Measurements from ENCODE around the gene NTMT1.
"Not testable (repeated sequence)": the region's sequence is repeated elsewhere in the genome, so short reads cannot be mapped to it uniquely, and the experiment has no call there.

The NTMT1 gene

GRCh38 chr9:129632460-129632859 is 6.5 kb downstream of the NTMT1 start:
- no peak overlapping the region for H3K4me3 ChIP-seq (ENCODE audit: low read depth, low read length)
- no peak for DNase-seq (ENCODE audit: low read depth)
- TF ChIP-seq CTCF (IDR thresholded peaks at IDR 0.05; ENCODE audit: control insufficient read depth, extremely low read depth, insufficient read depth): no peak

- H3K4me3 ChIP-seq (ENCODE audit: low read depth, low read length): no peak overlapping the region
- TF ChIP-seq CTCF (IDR thresholded peaks at IDR 0.05; ENCODE audit: control insufficient read depth, extremely low read depth, insufficient read depth): no peak
- DNase-seq (ENCODE audit: low read depth): no peak
These were observed 7.2 kb downstream of the NTMT1 start for GRCh38 chr9:129633207-129633606.

- DNase-seq (ENCODE audit: low read depth): no peak
- TF ChIP-seq CTCF (IDR thresholded peaks at IDR 0.05; ENCODE audit: control insufficient read depth, extremely low read depth, insufficient read depth): no peak
These were observed 7.9 kb downstream of the NTMT1 start for GRCh38 chr9:129633848-129634247.

GRCh38 chr9:129635099-129636065 is 9.4 kb downstream of the NTMT1 start:
- no peak for DNase-seq (ENCODE audit: low read depth)
- TF ChIP-seq CTCF (IDR thresholded peaks at IDR 0.05; ENCODE audit: control insufficient read depth, extremely low read depth, insufficient read depth): no peak
- H3K4me3 ChIP-seq (ENCODE audit: low read depth, low read length): no peak overlapping the region

More at GRCh38 chr9:129633848-129634247, 7.9 kb downstream of the NTMT1 start:
- no peak overlapping the region for H3K4me3 ChIP-seq (ENCODE audit: low read depth, low read length)

GRCh38 chr9:129636343-129636742 is 10.4 kb downstream of the NTMT1 start:
- DNase-seq (ENCODE audit: low read depth): not testable (repeated sequence)

GRCh38 chr9:129637102-129637501 is 11.1 kb downstream of the NTMT1 start:
- no peak for TF ChIP-seq CTCF (IDR thresholded peaks at IDR 0.05; ENCODE audit: control insufficient read depth, extremely low read depth, insufficient read depth)
- no peak overlapping the region for H3K4me3 ChIP-seq (ENCODE audit: low read depth, low read length)

More at GRCh38 chr9:129636343-129636742, 10.4 kb downstream of the NTMT1 start:
- H3K4me3 ChIP-seq (ENCODE audit: low read depth, low read length): not testable (repeated sequence)

GRCh38 chr9:129637673-129638439 is 11.9 kb downstream of the NTMT1 start:
- no peak for DNase-seq (ENCODE audit: low read depth)
- no peak for TF ChIP-seq CTCF (IDR thresholded peaks at IDR 0.05; ENCODE audit: control insufficient read depth, extremely low read depth, insufficient read depth)
- H3K4me3 ChIP-seq (ENCODE audit: low read depth, low read length): no peak overlapping the region

More at GRCh38 chr9:129637102-129637501, 11.1 kb downstream of the NTMT1 start:
- DNase-seq (ENCODE audit: low read depth): no peak
